Liver (tissue), 9 donors: ENCODE results near the gene PDE9A. TPM values are rescaled to one million over a fixed set of nuclear protein-coding genes. Genes with fewer than 3 reads are reported as not detected.

Source experiments
- DNase-seq: peaks from one replicate; pipeline ENCODE4 v3.0.0-alpha.2; 2017; ENCODE audit warnings: low spot score
- H3K27ac ChIP-seq, 2 donors: one replicate each; pipeline ENCODE4 v1.7.0; 2013; ENCODE audit warnings: inconsistent platforms in 2 of 2, low read length in 2 of 2, control low read depth in 1 of 2, low read depth in 1 of 2, mild to moderate bottlenecking in 1 of 2
- H3K27me3 ChIP-seq, 4 donors: one replicate each; pipeline versions ENCODE4 v1.6.1 to v1.7.0; 2013; ENCODE audit warnings: low read length in 3 of 4, inconsistent platforms in 1 of 4, mild to moderate bottlenecking in 1 of 4, moderate library complexity in 1 of 4; ENCODE audit not compliant: control insufficient read depth in 4 of 4, insufficient read depth in 4 of 4
- H3K36me3 ChIP-seq, 4 donors: one replicate each; pipeline versions ENCODE4 v1.6.1 to v1.7.0; 2013; ENCODE audit warnings: low read length in 3 of 4, mild to moderate bottlenecking in 3 of 4, low read depth in 1 of 4, moderate library complexity in 1 of 4; ENCODE audit not compliant: control insufficient read depth in 4 of 4, insufficient read depth in 3 of 4
- H3K4me1 ChIP-seq, 4 donors: one replicate each; pipeline versions ENCODE4 v1.6.1 to v1.7.0; 2013; ENCODE audit warnings: low read length in 3 of 4, mild to moderate bottlenecking in 3 of 4, moderate library complexity in 1 of 4; ENCODE audit not compliant: control insufficient read depth in 4 of 4, insufficient read depth in 4 of 4
- H3K4me3 ChIP-seq, 3 donors: one replicate each; pipeline versions ENCODE4 v1.6.1 to v1.7.0; 2013; ENCODE audit warnings: low read length in 3 of 3, control low read depth in 1 of 3, low read depth in 1 of 3, mild to moderate bottlenecking in 1 of 3
- H3K9ac ChIP-seq, 2 donors: one replicate each; pipeline ENCODE4 v1.7.0; 2013; ENCODE audit warnings: low read length in 2 of 2, mild to moderate bottlenecking in 2 of 2, moderate library complexity in 2 of 2, control low read depth in 1 of 2, low read depth in 1 of 2
- H3K9me3 ChIP-seq, 4 donors: one replicate each; pipeline versions ENCODE4 v1.6.1 to v1.7.0; 2013; ENCODE audit warnings: low read length in 3 of 4; ENCODE audit not compliant: control insufficient read depth in 4 of 4
- ATF3 ChIP-seq: IDR thresholded peaks from 2 replicates; pipeline ENCODE4 v1.6.1; 2016; ENCODE audit warnings: antibody characterized with exemption
- CTCF ChIP-seq: fragments of 150-350 bp; IDR thresholded peaks from 2 replicates; pipeline ENCODE4 v1.5.1; 2017; ENCODE audit warnings: improper control_type of control experiment, low read depth, low read length; ENCODE audit not compliant: missing input control
- EGR1 ChIP-seq, 2 donors: IDR thresholded peaks; 2 replicates each; pipeline ENCODE4 v1.6.1; 2016 to 2018; ENCODE audit warnings: antibody characterized with exemption in 2 of 2, low read depth in 2 of 2
- FOXA1 ChIP-seq: IDR thresholded peaks from 2 replicates; pipeline ENCODE4 v1.6.1; 2016; ENCODE audit warnings: antibody characterized with exemption
- FOXA2 ChIP-seq: IDR thresholded peaks from 2 replicates; pipeline ENCODE4 v1.6.1; 2016; ENCODE audit warnings: antibody characterized with exemption
- GABPA ChIP-seq, 2 donors: IDR thresholded peaks in 1 of 2; conservative IDR thresholded peaks in 1 of 2; 2 replicates each; pipeline ENCODE4 v1.6.1; 2016; ENCODE audit warnings: antibody characterized with exemption in 2 of 2, mild to moderate bottlenecking in 1 of 2, moderate library complexity in 1 of 2
- HNF4A ChIP-seq, 2 donors: conservative IDR thresholded peaks; 2 replicates each; pipeline ENCODE4 v1.6.1; 2016; ENCODE audit warnings: antibody characterized with exemption in 2 of 2, mild to moderate bottlenecking in 2 of 2
- HNF4G ChIP-seq: IDR thresholded peaks from 2 replicates; pipeline ENCODE4 v1.6.1; 2016; ENCODE audit warnings: antibody characterized with exemption
- JUND ChIP-seq, 2 donors: IDR thresholded peaks; 2 replicates each; pipeline ENCODE4 v1.6.1; 2016; ENCODE audit warnings: antibody characterized with exemption in 2 of 2
- MAX ChIP-seq: IDR thresholded peaks from 2 replicates; pipeline ENCODE4 v1.6.1; 2016; ENCODE audit warnings: antibody characterized with exemption
- NR2F2 ChIP-seq: IDR thresholded peaks from 2 replicates; pipeline ENCODE4 v1.6.1; 2016; ENCODE audit warnings: antibody characterized with exemption
- RAD21 ChIP-seq, 2 donors: IDR thresholded peaks; 2 replicates each; pipeline ENCODE4 v1.6.1; 2016; ENCODE audit warnings: antibody characterized with exemption in 2 of 2, mild to moderate bottlenecking in 2 of 2
- REST ChIP-seq: IDR thresholded peaks from 2 replicates; pipeline ENCODE4 v1.6.1; 2016; ENCODE audit warnings: antibody characterized with exemption, mild to moderate bottlenecking
- RXRA ChIP-seq, 2 donors: IDR thresholded peaks; 2 replicates each; pipeline ENCODE4 v1.6.1; 2017 to 2018; ENCODE audit warnings: antibody characterized with exemption in 2 of 2, mild to moderate bottlenecking in 1 of 2
- SP1 ChIP-seq: IDR thresholded peaks from 2 replicates; pipeline ENCODE4 v1.6.1; 2018; ENCODE audit warnings: antibody characterized with exemption, mild to moderate bottlenecking
- TAF1 ChIP-seq: conservative IDR thresholded peaks from 2 replicates; pipeline ENCODE4 v1.6.1; 2016; ENCODE audit warnings: antibody characterized with exemption, mild to moderate bottlenecking
- YY1 ChIP-seq: IDR thresholded peaks from 2 replicates; pipeline ENCODE4 v1.6.1; 2016; ENCODE audit warnings: antibody characterized with exemption, mild to moderate bottlenecking
- ZBTB33 ChIP-seq: IDR thresholded peaks from 2 replicates; pipeline ENCODE4 v1.6.1; 2016; ENCODE audit warnings: antibody characterized with exemption
- WGBS: extraction: QIAGEN DNeasy Blood & Tissue Kit; methylation state at CpG from one replicate; pipeline ENCODE4 v1.1.7; 2013; 5-methylcytosine and 5-hydroxymethylcytosine counted together
- polyA plus RNA-seq, 2 donors: library from polyadenylated mRNA; stranded (reverse) in 1 of 2; unstranded in 1 of 2; fragments of 200-250 nt in 1 of 2; fragments of >200 nt in 1 of 2; fragmentation: Nextera tagmentation in 1 of 2; extraction: Ambion mirVana in 1 of 2; gene quantifications; one replicate each; pipeline versions ENCODE4 v1.2.1 to v1.2.3, GENCODE V29; 2013 to 2015
- total RNA-seq, 2 donors: library from RNA; depleted of rRNA; stranded (reverse); fragments of >200 nt; gene quantifications; one replicate each; pipeline ENCODE4 v1.2.3, GENCODE V29; 2014
- donor health status: healthy.
- donor health status: healthy.
- donor health status: healthy.
- donor health status: healthy.
- donor health status: healthy.

The PDE9A gene
- total and polyA plus RNA-seq, 4 donors = 1.5 to 4.2 (median 2.7) TPM

GRCh38 chr21:42736646-42737350, 83.4 kb downstream of the PDE9A start:
- no peaks in the 10 kb centered on the region for H3K27me3 ChIP-seq
- WGBS = 92% methylated on average over 12 of the region's 12 CpGs
- H3K9me3 ChIP-seq = no peaks in the 10 kb centered on the region
- H3K4me3 ChIP-seq = no peak overlapping the region
- no peak for DNase-seq
- H3K4me1 ChIP-seq = peaks cover 32 to 65% (median 54%) of the 10 kb centered on the region in 4 donors
- H3K27ac ChIP-seq = peak overlapping the region in 1 of 2 donors; percentile 98
- no peaks in the 10 kb centered on the region for H3K36me3 ChIP-seq
- no peak overlapping the region for H3K9ac ChIP-seq
- TF ChIP-seq SP1 (no peak), YY1 (no peak), FOXA2 (no peak), REST (no peak), ATF3 (no peak), TAF1 (no peak), FOXA1 (no peak), RXRA (IDR thresholded peaks at IDR 0.05) (no peak), NR2F2 (no peak), GABPA (IDR thresholded peaks at IDR 0.05 in 1 of 2, conservative IDR thresholded peaks at IDR 0.05 in 1 of 2) (no peak), EGR1 (IDR thresholded peaks at IDR 0.05; ENCODE audit: low read depth in 2 of 2) (no peak), HNF4A (conservative IDR thresholded peaks at IDR 0.05) (no peak), ZBTB33 (no peak), RAD21 (IDR thresholded peaks at IDR 0.05) (no peak)

- H3K27ac ChIP-seq = peak overlapping the region; percentile 93 to 98
- H3K27me3 ChIP-seq = no peaks in the 10 kb centered on the region
- H3K4me1 ChIP-seq = peaks cover 26 to 56% (median 46%) of the 10 kb centered on the region in 4 donors
- peak; percentile 64 for DNase-seq
- H3K9ac ChIP-seq = peak overlapping the region; percentile 73 to 85
- H3K4me3 ChIP-seq = no peak overlapping the region
- WGBS = 5% methylated on average over 16 of the region's 16 CpGs
- no peaks in the 10 kb centered on the region for H3K36me3 ChIP-seq
- no peaks in the 10 kb centered on the region for H3K9me3 ChIP-seq
- TF ChIP-seq ATF3 (peak; percentile 73), HNF4G (peak; percentile 82), MAX (peak; percentile 96), RAD21 (IDR thresholded peaks at IDR 0.05) (peak; percentile 67 to 76), RXRA (IDR thresholded peaks at IDR 0.05) (peak; percentile 98 to 99), FOXA2 (peak; percentile 69), TAF1 (peak; percentile 73), HNF4A (conservative IDR thresholded peaks at IDR 0.05) (peak; percentile 96 to 97), GABPA (IDR thresholded peaks at IDR 0.05 in 1 of 2, conservative IDR thresholded peaks at IDR 0.05 in 1 of 2) (peak; percentile 78 to 84), EGR1 (IDR thresholded peaks at IDR 0.05; ENCODE audit: low read depth in 2 of 2) (peak; percentile 75 to 90), JUND (IDR thresholded peaks at IDR 0.05) (peak; percentile 72 to 86), YY1 (peak; percentile 85), NR2F2 (peak; percentile 96), ZBTB33 (peak; percentile 93), CTCF (no peak), SP1 (peak; percentile 99)
Measured at GRCh38 chr21:42737951-42738590, 84.7 kb downstream of the PDE9A start.
